Uterus (tissue), 2 donors: ENCODE measurements around the gene KLHL8.

ENCODE experiments used
- CTCF ChIP-seq, 4 experiments: fragments of 200-600 bp in 2 of 4; fragments of 450-650 bp in 2 of 4; sonication (generic) in 2 of 4; IDR thresholded peaks; one replicate each; pipeline ENCODE4 v1.5.1; 2016 to 2019; ENCODE audit warnings: antibody characterized with exemption in 4 of 4, mild to moderate bottlenecking in 2 of 4, moderate library complexity in 1 of 4
- POLR2A ChIP-seq, 2 donors: fragments of 450-650 bp; IDR thresholded peaks; one replicate each; pipeline ENCODE4 v1.6.1; 2016; ENCODE audit warnings: antibody characterized with exemption in 2 of 2, mild to moderate bottlenecking in 1 of 2, moderate library complexity in 1 of 2

DNA sequence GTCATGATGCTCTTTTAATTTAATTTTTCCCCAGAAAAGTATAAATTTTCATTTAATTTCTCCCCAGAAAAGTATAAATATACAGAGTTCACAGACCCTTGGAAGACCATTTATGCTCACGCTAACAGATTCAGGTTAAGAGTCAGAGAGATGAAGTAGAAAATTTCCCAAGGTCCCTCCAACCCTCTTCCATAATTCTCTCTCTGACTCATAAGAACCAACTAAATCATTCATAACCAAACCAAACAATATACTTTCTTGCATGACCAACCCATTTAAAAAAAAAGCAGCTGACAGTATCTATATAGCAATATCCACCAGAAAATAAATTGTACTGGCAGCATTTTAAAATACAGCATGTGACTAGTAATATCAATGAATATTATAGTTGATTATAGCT is 3.9 kb downstream of the KLHL8 start:
- TF ChIP-seq CTCF (IDR thresholded peaks at IDR 0.05), result no peak
- no peak for TF ChIP-seq POLR2A (IDR thresholded peaks at IDR 0.05)
